Measurements from ENCODE around the gene TUBA3D.
"Not testable (repeated sequence)": the region's sequence is repeated elsewhere in the genome, so short reads cannot be mapped to it uniquely, and the experiment has no call there.

The TUBA3D gene

GRCh38 chr2:131475831-131476230 is at the start of gene TUBA3D:
TSS of gene TUBA3D (plus strand) at chr2:131476119. CDS start at chr2:131476200, 81 bp downstream.
- DNase-seq, result no peak

DNA sequence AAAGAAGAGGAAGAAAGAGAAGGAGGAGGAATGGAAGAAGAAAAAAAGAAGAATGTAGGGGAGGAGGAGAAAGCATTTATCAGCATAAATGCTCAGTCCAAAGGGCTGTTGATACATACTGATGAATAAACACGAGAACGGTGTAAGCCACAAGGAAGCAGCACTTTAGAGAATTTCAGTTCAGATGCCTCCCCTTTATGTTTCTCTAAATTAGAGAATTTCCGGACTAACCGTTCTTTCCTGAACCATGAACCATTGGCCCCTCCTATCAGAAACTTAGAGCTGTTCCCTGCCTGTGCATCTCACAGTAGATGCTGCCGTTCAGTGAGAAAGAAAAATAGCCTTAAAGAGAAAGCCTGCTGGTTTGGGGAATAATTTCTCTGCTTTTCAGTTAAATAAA is 49.2 kb upstream of the TUBA3D start:
- no peak for DNase-seq

GRCh38 chr2:131431336-131431735 is 44.6 kb upstream of the TUBA3D start:
- DNase-seq, result no peak

DNA sequence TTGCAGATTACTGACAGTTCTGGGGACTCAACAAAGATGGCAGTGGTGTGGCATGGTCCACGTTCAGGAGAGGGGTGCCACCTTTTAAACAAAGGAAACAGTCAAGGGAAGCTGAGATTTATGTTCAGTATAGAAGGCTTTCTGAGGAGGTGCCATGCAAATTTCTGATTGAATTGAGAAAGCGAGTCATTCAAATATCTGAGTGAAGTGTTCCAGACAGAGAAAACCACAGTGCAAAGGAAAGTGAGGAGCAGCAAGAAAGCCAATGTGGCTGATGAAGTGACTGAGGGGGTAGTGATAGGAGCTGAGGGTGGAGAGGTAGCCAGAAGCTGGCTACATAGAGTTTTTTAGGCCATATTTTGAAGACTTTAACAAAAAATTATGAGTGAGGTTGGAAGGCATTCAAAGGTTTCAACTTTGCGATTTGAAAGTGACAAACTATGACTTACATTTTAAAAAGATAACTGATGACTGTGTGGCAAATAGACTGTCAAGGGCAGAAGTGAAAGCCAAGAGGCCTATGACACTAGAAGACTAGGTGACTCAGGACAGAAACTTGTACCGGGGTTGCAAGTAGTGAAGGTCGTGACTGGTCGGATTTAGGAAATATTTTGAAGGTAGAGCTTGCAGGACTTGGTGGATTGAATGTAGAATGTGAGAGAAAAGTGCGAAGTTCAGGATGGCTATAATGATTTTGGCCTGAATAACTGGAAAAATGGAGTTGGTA is 35.0 kb upstream of the TUBA3D start:
- DNase-seq, result not testable (repeated sequence)

- DNase-seq, result not testable (repeated sequence)
Observed at GRCh38 chr2:131444736-131445514, 31.0 kb upstream of the TUBA3D start.

- not testable (repeated sequence) for DNase-seq
Observed at GRCh38 chr2:131445515-131445797, 30.5 kb upstream of the TUBA3D start.

DNA sequence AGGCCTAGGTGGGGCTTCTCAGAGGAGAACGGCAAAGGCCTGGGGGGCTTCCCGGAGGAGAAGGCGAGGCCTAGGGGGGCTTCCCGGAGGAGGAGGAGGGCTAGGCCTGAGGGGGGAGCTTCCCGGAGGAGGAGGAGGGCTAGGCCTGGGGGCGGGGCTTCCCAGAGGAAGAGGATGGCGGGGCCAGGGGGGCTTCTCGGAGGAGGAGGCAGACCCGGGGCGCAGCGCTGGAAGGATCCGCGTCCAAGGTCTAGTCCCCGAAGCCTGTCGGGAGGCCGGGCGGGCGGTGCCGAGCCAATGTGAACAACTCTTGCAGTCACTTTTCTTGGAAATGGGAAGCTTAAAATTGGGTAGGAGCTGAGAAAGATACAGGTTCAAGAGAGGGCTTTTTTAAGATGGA is 30.0 kb upstream of the TUBA3D start:
- no peak for DNase-seq

DNA sequence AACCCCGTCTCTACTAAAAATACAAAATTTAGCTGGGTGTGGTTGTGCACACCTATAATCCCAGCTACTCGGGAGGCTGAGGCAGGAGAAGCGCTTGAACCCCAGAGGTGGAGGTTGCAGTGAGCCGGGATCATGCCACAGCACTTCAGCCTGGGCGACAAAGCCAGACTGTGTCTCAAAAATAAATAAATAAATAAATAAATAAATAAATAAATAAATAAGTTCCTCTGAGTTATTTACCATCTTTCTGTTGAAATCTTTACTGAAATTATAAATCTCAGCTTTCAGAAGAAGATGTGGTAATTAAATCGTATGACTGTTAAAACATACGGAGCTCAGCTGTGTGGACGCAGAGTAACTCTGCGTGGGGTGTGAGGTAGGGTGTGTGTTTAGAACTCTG is 27.9 kb upstream of the TUBA3D start:
- not testable (repeated sequence) for DNase-seq

GRCh38 chr2:131451265-131451949 is 24.5 kb upstream of the TUBA3D start:
- not testable (repeated sequence) for DNase-seq

DNA sequence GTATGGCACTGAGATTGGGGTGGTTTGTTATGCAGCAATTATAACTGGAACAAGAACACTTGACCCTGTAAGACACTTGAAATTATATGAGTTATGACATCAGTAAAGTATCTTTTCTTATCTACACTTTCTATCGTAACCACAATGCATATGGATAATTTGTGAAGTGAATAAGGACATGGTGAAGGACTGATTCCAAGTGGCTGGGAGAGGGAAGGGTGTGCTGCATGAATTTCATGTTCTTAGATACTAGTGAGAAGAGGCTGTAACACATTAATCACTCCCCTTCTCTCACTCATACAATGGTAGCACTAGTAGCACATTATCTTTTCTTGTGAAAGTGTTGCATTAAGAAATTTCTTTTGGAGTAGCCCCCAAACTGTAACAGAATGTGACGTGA is 21.0 kb upstream of the TUBA3D start:
- not testable (repeated sequence) for DNase-seq

DNA sequence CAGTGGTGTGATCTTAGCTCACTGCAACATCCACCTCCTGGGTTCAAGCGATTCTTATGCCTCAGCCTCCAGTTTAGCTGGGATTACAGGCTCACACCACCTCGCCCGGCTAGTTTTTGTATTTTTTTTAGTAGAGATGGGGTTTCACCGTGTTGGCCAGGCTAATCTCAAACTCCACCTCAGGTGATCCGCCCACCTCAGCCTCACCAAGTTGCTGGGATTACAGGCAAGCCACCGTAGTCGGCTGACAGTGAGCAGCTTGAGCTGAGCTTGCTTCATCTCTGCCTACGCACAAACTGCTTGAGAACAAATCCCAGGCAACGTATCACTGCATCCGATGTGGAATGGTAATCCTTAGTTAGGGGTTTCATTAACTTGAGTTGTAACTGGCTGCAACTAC is 8.2 kb upstream of the TUBA3D start:
- DNase-seq, result not testable (repeated sequence)

DNA sequence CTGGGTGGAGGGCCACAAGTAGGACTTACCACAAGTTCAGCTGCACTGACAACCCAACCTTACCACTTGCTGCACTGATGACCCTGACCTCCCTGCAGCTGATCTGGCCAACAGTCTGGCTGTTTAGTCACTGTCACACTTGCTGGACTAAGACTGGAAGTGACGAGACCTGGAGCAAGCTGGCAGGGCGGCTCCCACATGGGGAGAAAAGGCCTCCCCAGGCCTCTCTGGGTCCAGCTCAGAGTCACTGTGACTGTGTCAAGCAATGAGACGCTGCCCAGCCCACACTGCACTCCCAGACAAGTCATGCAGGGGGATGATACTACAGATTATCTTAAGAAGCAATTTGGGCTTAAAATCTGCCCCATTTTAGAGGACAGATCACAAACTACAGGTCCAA is 5.0 kb upstream of the TUBA3D start:
- not testable (repeated sequence) for DNase-seq

- DNase-seq, result not testable (repeated sequence)
Observed at GRCh38 chr2:131471624-131472023, 4.3 kb upstream of the TUBA3D start.

DNA sequence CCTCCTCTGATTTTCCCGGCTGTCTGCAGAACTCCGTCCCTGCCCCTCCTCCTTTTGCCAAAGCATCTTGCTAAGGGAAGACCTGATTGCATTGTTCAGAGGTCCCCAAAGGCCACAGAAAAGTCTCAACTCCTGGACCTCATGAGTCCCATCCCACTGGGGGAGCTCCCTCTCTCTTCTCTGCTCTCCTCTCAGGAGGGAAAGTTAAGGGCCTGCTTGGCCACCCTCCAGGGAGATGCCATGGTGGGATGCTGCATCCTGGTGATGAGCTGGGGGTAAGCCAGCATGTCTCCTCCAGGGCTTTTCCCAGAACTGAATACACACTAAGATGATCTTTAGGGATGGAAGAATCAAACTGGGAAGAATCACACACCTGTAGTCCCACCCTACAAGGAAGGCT is 2.7 kb upstream of the TUBA3D start:
- not testable (repeated sequence) for DNase-seq

DNA sequence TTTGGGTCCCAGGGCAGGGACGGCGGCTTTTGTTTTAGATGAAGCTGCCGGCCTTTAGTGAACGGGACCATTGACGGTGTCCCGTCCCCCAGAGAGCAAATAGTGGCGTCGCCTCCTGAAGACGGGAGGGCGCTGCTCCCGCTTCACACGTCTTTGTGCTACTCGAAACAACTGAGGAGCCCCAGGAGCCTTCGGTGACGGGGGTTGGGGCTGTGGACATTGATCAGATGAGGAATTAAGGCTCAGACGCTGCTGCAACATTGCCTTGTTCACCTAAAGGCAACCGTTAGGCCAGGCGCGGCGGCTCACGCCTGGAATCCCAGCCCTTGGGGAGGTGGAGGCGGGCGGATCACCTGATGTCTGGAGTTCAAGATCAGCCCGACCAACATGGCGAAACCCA is 444 bp downstream of the TUBA3D start:
- not testable (repeated sequence) for DNase-seq

DNA sequence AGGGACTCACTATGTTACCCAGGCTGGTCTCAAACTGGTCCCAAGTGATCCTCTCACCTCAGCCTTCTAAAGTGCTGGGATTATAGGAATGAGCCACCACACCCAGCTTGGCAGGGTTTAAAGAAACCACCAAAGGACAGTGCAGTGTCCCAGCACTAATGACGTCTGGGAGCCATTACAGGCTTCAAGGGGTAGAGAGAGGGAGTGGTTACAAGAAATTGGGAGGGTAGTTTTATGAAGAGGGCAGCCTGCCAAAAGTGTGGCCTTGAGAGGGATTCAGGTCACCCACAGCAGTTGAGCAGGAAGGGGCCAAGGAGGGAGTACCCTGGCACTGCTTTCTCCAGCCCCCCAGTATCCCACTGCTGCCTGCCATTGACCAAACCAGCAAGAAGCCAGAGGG is 1.3 kb downstream of the TUBA3D start:
- DNase-seq, result not testable (repeated sequence)

GRCh38 chr2:131478074-131478849 is 2.3 kb downstream of the TUBA3D start:
- DNase-seq, result not testable (repeated sequence)

GRCh38 chr2:131478850-131479461 is 3.0 kb downstream of the TUBA3D start:
- not testable (repeated sequence) for DNase-seq

- DNase-seq, result not testable (repeated sequence)
Observed at GRCh38 chr2:131480351-131480750, 4.4 kb downstream of the TUBA3D start.

DNA sequence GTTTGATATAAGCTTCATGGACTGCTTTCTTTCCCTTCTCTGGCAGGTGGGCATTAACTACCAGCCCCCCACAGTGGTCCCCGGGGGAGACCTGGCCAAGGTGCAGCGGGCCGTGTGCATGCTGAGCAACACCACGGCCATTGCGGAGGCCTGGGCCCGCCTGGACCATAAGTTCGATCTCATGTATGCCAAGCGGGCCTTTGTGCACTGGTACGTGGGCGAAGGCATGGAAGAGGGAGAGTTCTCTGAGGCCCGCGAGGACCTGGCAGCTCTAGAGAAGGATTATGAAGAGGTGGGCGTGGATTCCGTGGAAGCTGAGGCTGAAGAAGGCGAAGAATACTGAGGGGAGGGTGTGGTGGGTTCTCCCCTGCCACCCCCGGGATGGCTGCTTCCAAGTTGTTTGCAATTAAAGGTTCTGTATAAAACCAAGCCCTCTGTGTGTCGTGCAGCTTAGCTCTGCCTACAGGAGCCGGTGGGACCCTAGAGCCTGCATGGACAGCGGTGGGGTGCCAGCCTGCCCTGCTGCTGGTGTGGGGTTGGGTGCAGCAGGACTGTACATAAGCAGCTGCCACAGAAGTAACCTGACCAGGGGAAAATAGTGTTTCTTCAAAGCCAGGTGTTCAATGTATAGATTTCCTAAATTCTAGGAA is 6.7 kb downstream of the TUBA3D start:
- not testable (repeated sequence) for DNase-seq

DNA sequence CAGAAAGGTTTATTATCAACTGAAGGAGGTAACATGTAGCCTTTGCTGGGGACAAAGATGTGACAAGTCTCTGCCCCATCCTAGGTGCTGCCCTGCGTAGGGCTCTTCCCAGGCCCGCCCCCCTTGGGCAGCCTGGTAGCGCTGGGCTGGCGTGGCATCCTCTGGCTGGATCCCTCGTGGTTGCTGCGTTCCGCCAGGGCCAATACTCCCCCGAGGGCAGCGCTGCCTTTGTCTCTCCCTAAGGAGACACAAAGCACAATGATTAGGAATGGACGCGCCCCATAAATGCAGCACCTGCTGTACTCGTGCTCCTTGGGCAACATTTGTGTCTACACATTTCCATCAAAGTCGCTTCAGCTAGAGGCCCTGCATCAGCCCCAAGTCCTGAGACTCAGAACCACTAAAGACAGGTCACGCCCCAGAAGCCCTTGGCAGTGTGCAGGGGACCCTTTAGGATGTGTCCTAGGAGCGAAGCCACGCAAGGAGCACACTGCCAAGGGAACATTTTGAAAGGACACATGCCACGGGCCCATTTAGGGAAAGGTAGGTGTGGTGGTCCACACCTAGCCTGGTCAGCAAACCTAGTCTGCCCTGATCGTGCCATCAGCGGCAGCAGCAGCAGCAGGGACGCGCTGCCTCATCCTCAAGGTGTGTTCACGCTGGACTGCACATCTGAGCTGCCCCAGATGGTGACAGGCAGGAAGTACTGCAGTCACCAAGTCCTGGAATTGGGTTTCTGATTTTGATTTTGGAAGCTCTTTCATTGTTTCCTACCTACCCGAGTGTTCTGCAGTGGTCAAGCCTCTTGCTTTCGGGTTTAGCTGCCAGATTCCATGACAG is 8.3 kb downstream of the TUBA3D start:
- DNase-seq, result not testable (repeated sequence)

Measured in NCI-H510A treated with DMSO at 0.1 percent for 48 hours (cell line).